Measurements from ENCODE around the gene LAD1.

The LAD1 gene

DNA sequence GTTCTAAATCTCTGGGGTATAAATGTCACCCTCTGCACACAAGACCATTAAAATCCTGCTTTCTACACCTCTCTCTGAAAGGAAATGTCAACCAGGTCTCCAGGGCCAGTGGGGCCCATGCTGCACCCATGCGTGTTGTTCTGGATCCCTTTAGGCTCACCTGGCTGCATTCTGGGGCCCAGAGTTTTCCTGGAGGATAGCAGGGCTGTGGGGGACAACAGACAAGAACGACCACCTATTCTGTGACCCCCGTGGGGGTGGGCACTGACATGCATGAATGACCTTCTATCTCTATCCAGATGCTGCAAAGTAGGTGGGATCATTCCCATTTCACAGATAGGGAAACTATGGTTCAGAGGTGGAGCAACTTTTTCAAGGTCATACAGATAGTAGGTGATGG is 63.2 kb downstream of the LAD1 start:
- Histone ChIP-seq H3K9me3 (ENCODE audit: control insufficient read depth, low read length) (no peaks in the 10 kb centered on the region), H3K4me1 (ENCODE audit: control insufficient read depth, insufficient read depth, low read length) (no peaks in the 10 kb centered on the region), H3K4me3 (ENCODE audit: low read length) (no peak overlapping the region), H3K36me3 (ENCODE audit: control insufficient read depth, insufficient read depth, low read length) (no peaks in the 10 kb centered on the region), H3K27me3 (ENCODE audit: control insufficient read depth, insufficient read depth, low read length) (no peaks in the 10 kb centered on the region), H3K9ac (ENCODE audit: low read length) (no peak overlapping the region)

DNA sequence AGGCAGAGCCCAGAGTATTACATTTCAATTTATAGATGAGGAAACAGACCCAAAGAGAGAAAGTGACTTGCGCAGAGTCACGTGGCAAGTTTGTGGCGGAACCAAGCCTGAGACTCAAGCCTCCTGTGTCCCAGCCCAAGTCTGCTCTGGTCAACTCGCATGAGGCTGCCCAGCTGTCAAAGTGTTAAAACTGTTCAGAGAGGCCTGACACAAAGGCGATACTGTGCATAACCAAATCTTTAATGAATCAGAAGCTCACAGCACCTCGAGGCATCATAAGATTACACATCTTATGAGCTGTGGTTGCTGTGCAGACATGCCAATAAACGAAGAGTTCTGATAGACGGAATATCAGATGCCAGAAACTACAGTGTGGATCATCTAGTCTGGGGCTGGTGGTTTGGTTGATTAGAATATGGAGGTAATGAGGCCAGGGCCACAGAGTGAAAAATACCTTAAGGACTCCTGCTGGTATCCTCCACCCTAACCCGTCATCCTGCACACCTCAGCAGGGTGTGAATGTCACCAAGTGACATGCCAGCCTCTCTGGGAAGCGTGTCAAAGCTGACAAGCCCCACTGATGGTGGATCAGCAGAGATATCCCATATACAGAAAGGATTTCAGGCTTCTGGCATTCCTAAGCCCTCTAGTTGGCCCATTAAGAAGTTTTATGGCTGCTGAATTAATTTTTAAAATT is 63.8 kb downstream of the LAD1 start:
- H3K4me3 ChIP-seq (ENCODE audit: low read length) = no peak overlapping the region
- no peaks in the 10 kb centered on the region for H3K36me3 ChIP-seq (ENCODE audit: control insufficient read depth, insufficient read depth, low read length)
- no peaks in the 10 kb centered on the region for H3K27me3 ChIP-seq (ENCODE audit: control insufficient read depth, insufficient read depth, low read length)
- H3K9me3 ChIP-seq (ENCODE audit: control insufficient read depth, low read length) = no peaks in the 10 kb centered on the region
- no peak overlapping the region for H3K9ac ChIP-seq (ENCODE audit: low read length)
- no peaks in the 10 kb centered on the region for H3K4me1 ChIP-seq (ENCODE audit: control insufficient read depth, insufficient read depth, low read length)

DNA sequence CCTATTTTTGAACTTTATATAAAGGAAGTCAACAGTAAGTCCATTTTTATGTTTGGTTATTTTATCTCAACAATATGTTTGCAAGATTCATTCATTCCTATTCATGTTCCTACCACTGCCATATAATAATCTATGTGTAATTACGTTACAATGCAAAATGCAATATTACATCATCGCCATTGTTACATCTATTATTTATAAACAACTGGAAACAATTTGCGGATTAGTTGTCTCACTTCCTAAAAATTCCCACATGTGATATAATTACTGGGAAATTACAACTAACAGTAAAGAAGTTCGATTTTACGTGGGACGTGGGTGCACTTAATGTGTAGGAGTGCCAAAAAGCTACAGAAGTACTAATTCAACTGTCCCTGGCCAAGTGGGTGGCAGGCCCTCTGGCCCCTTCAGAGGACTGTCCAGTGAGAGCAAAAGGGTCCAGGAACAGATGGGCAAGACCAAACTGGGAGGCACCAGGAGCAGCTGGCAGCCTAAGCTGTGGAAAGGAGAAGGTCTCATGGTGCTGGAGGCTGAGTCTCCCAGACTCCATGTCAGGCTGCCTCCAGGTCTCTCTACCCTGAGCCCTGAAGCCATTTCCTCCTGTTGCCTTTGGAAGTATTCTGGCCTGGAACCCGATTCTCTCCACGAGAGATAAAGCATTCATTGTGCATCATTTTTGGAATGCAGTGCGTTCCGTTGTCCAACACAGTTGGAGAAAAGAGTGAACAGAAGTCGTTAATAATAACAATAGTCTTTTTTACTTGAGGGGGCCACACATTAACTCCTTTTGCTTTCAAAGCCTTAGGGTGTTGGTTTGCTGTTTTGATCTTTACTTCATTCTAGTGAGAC is 64.6 kb downstream of the LAD1 start:
- Histone ChIP-seq H3K4me3 (ENCODE audit: low read length) (no peak overlapping the region), H3K9ac (ENCODE audit: low read length) (no peak overlapping the region), H3K9me3 (ENCODE audit: control insufficient read depth, low read length) (no peaks in the 10 kb centered on the region), H3K36me3 (ENCODE audit: control insufficient read depth, insufficient read depth, low read length) (no peaks in the 10 kb centered on the region), H3K27me3 (ENCODE audit: control insufficient read depth, insufficient read depth, low read length) (no peaks in the 10 kb centered on the region), H3K4me1 (ENCODE audit: control insufficient read depth, insufficient read depth, low read length) (no peaks in the 10 kb centered on the region)

GRCh38 chr1:201332616-201333335 is 66.3 kb downstream of the LAD1 start:
- no peak overlapping the region for H3K9ac ChIP-seq (ENCODE audit: low read length)
- H3K27me3 ChIP-seq (ENCODE audit: control insufficient read depth, insufficient read depth, low read length) = no peaks in the 10 kb centered on the region
- H3K36me3 ChIP-seq (ENCODE audit: control insufficient read depth, insufficient read depth, low read length) = no peaks in the 10 kb centered on the region
- H3K9me3 ChIP-seq (ENCODE audit: control insufficient read depth, low read length) = no peaks in the 10 kb centered on the region
- no peaks in the 10 kb centered on the region for H3K4me1 ChIP-seq (ENCODE audit: control insufficient read depth, insufficient read depth, low read length)
- H3K4me3 ChIP-seq (ENCODE audit: low read length) = no peak overlapping the region

DNA sequence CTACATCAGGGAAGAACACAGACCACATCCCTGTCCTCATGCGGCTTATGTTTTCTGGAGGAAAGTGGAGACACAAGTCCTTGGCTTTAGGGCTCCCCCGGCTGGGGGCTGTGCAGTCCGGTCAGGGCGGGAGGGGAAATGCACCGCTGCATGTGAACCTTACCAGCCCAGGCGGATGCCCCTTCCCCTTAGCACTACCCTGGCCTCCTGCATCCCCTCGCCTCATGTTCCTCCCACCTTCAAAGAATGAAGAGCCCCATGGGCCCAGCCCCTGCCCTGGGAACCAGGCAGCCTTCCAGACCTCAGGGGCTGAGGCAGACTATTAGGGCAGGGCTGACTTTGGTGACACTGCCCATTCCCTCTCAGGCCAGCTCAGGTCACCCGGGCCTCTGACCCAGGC is 67.1 kb downstream of the LAD1 start:
- Histone ChIP-seq H3K27me3 (ENCODE audit: control insufficient read depth, insufficient read depth, low read length) (no peaks in the 10 kb centered on the region), H3K4me1 (ENCODE audit: control insufficient read depth, insufficient read depth, low read length) (no peaks in the 10 kb centered on the region), H3K9ac (ENCODE audit: low read length) (no peak overlapping the region), H3K36me3 (ENCODE audit: control insufficient read depth, insufficient read depth, low read length) (no peaks in the 10 kb centered on the region), H3K4me3 (ENCODE audit: low read length) (no peak overlapping the region), H3K9me3 (ENCODE audit: control insufficient read depth, low read length) (no peaks in the 10 kb centered on the region)

- Histone ChIP-seq H3K9me3 (ENCODE audit: control insufficient read depth, low read length) (no peaks in the 10 kb centered on the region), H3K27me3 (ENCODE audit: control insufficient read depth, insufficient read depth, low read length) (no peaks in the 10 kb centered on the region), H3K4me1 (ENCODE audit: control insufficient read depth, insufficient read depth, low read length) (no peaks in the 10 kb centered on the region), H3K4me3 (ENCODE audit: low read length) (no peak overlapping the region), H3K9ac (ENCODE audit: low read length) (no peak overlapping the region), H3K36me3 (ENCODE audit: control insufficient read depth, insufficient read depth, low read length) (no peaks in the 10 kb centered on the region)
Observed at GRCh38 chr1:201331166-201331565, 68.0 kb downstream of the LAD1 start.

Measured in mucosa of stomach (tissue), 1 donor.